Measurements from ENCODE around the gene PADI4. TPM values are rescaled to one million over a fixed set of nuclear protein-coding genes. Genes with fewer than 3 reads are reported as not detected.

Gene PADI4
- total and polyA plus RNA-seq, 2 of the 8 experiments (the other 6 are each of a cell fraction or from before 2014, with no cell fraction given), result 0.29 TPM; not detected in 1

- TF ChIP-seq CHD7 (IDR thresholded peaks at IDR 0.05; ENCODE audit: insufficient replicate concordance, low read length), result no peak
- TF ChIP-seq CREB1 (IDR thresholded peaks at IDR 0.05), result no peak
- TF ChIP-seq GABPA (IDR thresholded peaks at IDR 0.05; ENCODE audit: borderline replicate concordance, insufficient read depth, low read length), result no peak
- TF ChIP-seq EP300 (IDR thresholded peaks at IDR 0.05; ENCODE audit: borderline replicate concordance in 1 of 2, low read depth in 2 of 2, low read length in 2 of 2), result no peak
Measured at GRCh38 chr1:17293681-17294425, 14.1 kb upstream of the PADI4 start (continued).

All from H1 (cell line).